Neural cell (in vitro differentiated cells): Measurements from ENCODE around the gene UVRAG.

Experiments
- CTCF ChIP-seq: fragments of 450-650 bp; IDR thresholded peaks from 2 replicates; pipeline ENCODE4 v1.5.1; 2014; ENCODE audit warnings: antibody characterized with exemption, mild to moderate bottlenecking, moderate library complexity; ENCODE audit not compliant: poor library complexity, severe bottlenecking
- EP300 ChIP-seq: fragments of 450-650 bp; conservative IDR thresholded peaks from 2 replicates; pipeline ENCODE4 v1.6.1; 2014; ENCODE audit warnings: antibody characterized with exemption, mild to moderate bottlenecking, moderate library complexity; ENCODE audit not compliant: poor library complexity, severe bottlenecking
- EZH2 ChIP-seq: fragments of 200-600, 300-800 bp; shearing (Covaris generic), sonication (generic); IDR thresholded peaks from 2 replicates; pipeline ENCODE4 v1.6.1; 2014; ENCODE audit warnings: antibody characterized with exemption, low read length, borderline replicate concordance, mild to moderate bottlenecking; ENCODE audit not compliant: insufficient read depth, poor library complexity, severe bottlenecking
- POLR2AphosphoS5 ChIP-seq: IDR thresholded peaks from 2 replicates; pipeline ENCODE4 v1.6.1; 2012

- TF ChIP-seq EZH2 = no peak
- TF ChIP-seq POLR2AphosphoS5 = no peak
- TF ChIP-seq CTCF = no peak
- TF ChIP-seq EP300 = no peak
These were observed 104.5 kb downstream of the UVRAG start for GRCh38 chr11:75919525-75919924.
